HL-60 (cell line): Measurements from ENCODE around the gene TRMU.

Source experiments
- GABPA ChIP-seq: IDR thresholded peaks from 2 replicates; pipeline ENCODE4 v1.6.1; 2012; ENCODE audit warnings: low read depth
- TF ChIP-seq, protein P1 (sequence below): IDR thresholded peaks from 2 replicates; pipeline ENCODE4 v1.6.1; 2012; ENCODE audit warnings: low read depth; ENCODE audit not compliant: insufficient replicate concordance

GRCh38 chr22:46309526-46310085, 25.9 kb upstream of the TRMU start:
- TF ChIP-seq GABPA: no peak
- TF ChIP-seq, protein P1, sequence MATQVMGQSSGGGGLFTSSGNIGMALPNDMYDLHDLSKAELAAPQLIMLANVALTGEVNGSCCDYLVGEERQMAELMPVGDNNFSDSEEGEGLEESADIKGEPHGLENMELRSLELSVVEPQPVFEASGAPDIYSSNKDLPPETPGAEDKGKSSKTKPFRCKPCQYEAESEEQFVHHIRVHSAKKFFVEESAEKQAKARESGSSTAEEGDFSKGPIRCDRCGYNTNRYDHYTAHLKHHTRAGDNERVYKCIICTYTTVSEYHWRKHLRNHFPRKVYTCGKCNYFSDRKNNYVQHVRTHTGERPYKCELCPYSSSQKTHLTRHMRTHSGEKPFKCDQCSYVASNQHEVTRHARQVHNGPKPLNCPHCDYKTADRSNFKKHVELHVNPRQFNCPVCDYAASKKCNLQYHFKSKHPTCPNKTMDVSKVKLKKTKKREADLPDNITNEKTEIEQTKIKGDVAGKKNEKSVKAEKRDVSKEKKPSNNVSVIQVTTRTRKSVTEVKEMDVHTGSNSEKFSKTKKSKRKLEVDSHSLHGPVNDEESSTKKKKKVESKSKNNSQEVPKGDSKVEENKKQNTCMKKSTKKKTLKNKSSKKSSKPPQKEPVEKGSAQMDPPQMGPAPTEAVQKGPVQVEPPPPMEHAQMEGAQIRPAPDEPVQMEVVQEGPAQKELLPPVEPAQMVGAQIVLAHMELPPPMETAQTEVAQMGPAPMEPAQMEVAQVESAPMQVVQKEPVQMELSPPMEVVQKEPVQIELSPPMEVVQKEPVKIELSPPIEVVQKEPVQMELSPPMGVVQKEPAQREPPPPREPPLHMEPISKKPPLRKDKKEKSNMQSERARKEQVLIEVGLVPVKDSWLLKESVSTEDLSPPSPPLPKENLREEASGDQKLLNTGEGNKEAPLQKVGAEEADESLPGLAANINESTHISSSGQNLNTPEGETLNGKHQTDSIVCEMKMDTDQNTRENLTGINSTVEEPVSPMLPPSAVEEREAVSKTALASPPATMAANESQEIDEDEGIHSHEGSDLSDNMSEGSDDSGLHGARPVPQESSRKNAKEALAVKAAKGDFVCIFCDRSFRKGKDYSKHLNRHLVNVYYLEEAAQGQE: no peak
